T-helper 1 cell treated with Interleukin-12 subunit alpha and Interleukin-12 subunit beta and Interleukin-4 antibody, amounts not matched to agents 30 ng/mL and 1 ng/mL, for 36 hours (primary cell): ENCODE data around the gene GPR132. TPM values are rescaled to one million over a fixed set of nuclear protein-coding genes. Genes with fewer than 3 reads are reported as not detected.
"Not testable (repeated sequence)": the region's sequence is repeated elsewhere in the genome, so short reads cannot be mapped to it uniquely, and the experiment has no call there.

Experiments
- intact Hi-C: fragments of 100-400 bp; cut with micrococcal nuclease; formaldehyde crosslinking; loops from one replicate; pipeline ENCODE4 v1.15.1; 2024
- total RNA-seq: library from RNA; stranded (reverse); gene quantifications from 2 replicates; pipeline ENCODE4 v1.2.3, GENCODE V29; 2022

Gene GPR132
- total RNA-seq, 1 donor from 2014 or later, result 48.6 TPM

DNA sequence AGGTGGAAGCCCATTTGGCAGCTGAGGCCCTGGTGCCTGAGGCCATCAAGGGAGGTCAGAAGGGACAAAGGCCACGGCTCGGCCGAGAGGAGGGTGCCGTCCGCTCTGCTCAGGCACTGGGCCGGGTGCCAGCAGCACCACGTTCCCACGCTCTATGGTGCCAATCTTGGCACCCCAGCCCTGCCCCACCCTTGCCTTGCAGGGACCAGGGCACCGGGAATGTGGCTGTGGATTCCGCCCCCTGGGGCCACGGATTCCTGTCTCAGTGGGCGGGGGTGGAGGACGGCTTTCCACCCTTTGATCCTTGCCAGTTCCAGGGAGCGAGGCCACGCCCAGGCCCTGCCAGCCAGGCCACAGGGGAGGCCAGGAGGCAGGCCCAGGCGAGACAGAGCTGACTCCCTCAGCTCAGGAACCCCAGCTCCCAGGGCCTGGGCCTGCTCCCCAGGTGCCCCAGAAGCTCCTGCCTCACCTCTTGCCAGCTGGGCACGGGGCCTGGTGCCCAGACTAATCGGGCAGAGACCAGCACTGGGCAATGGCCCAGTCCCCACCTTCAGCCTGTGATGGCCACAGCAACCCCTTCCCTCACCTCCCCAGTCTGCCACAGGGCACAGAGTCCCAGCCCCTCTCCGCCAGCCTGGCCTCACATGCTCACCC, 26.4 kb upstream of the GPR132 start:
- intact Hi-C loops, result loop anchor here (5.0 kb wide), 2 partner anchors 106 to 436 kb away; partner anchors contain the start of gene TMEM121

DNA sequence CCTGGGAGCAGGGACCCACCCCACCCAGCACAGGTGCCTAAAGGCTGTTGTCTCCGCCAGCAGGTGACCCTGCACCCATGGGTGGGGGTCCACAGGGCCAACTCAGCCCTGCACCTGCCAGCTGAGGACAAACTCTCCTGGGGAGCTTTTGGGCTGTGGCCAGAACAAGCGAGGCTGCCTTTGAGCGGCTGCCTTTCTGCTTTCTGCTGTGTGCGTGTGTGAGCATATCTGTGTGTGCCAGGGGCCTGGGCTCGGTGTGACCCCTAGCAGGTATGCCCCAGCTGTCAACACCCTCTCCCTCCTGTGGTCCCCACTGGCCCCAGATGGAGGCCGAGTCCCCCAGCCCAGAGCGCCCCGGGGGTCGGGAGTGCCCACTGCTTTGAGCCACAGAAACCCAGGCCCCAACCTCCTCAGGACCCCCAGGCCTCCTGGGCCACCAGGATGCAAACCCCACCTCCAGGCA, 25.9 kb upstream of the GPR132 start:
- intact Hi-C loops, result loop anchor here (5.0 kb wide), 2 partner anchors 106 to 436 kb away; partner anchors contain the start of gene TMEM121

DNA sequence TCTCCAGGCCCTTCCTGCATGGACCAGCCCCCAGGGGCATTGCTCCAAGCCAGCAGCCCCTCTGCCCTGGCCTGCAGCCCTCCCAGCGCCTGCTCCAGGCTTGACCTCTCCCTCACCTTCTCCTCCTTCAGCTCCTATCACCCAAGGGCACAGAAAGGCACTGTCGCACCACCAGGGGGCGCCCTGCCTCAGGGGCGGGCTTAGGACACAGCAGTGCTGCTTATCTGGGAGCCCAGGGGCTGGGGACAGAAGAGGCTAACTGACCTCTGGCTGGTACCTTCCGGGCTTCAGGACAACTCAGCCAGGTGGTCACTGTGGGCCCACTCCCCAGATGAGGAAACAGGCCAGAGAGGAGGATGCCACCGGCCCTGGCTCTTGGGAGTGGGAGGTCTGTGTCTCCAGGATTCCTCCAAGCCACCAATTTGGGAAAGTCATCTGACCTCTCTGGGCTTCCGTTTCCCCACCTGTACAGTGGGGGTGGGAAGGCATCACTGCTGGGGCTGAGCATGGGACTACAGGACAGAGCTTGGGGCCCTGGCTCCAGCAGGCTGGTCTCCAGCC, 25.3 kb upstream of the GPR132 start:
- intact Hi-C loops, result loop anchor here (1.0 to 5.0 kb wide), 7 partner anchors 45 to 437 kb away; partner anchors contain the start of genes JAG2, NUDT14 and TMEM121

DNA sequence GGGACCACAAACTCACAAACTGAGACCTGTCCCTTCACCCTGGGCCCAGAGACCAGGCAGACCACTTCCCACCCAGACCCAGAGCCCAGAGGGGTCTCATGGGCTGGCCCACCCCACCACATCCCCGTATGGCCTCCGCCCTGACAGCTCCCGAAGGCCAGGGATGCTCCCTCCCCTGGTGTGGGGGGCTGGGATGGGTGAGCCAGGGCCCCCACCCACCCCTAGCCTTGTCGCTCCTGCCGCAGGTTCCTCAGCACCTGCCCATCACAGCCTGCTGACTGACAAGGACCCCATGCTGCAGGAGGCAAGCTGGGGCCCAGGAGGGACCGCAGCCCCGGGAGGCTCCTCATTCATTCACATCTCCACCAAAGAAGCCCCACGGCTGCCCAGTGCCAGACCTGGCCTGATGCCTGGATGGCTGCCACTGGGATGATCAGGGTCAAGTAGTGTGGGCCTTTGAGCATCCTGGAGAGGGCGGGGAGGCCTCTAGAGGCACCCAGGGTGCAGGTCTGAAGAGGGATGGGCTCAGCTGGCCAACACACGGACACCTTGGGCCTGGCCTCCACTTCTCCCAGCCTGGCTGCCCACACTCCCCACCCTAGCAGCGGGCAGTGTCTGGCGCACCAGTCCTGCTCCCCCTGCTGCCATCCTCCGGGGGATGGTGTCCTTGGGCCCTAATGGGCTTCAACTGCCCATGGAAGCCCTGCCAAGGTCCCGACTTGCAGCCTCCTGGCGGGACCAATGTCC, 24.7 kb upstream of the GPR132 start:
- intact Hi-C loops, result loop anchor here (1.0 to 5.0 kb wide), 7 partner anchors 45 to 437 kb away; partner anchors contain the start of genes JAG2, NUDT14 and TMEM121

DNA sequence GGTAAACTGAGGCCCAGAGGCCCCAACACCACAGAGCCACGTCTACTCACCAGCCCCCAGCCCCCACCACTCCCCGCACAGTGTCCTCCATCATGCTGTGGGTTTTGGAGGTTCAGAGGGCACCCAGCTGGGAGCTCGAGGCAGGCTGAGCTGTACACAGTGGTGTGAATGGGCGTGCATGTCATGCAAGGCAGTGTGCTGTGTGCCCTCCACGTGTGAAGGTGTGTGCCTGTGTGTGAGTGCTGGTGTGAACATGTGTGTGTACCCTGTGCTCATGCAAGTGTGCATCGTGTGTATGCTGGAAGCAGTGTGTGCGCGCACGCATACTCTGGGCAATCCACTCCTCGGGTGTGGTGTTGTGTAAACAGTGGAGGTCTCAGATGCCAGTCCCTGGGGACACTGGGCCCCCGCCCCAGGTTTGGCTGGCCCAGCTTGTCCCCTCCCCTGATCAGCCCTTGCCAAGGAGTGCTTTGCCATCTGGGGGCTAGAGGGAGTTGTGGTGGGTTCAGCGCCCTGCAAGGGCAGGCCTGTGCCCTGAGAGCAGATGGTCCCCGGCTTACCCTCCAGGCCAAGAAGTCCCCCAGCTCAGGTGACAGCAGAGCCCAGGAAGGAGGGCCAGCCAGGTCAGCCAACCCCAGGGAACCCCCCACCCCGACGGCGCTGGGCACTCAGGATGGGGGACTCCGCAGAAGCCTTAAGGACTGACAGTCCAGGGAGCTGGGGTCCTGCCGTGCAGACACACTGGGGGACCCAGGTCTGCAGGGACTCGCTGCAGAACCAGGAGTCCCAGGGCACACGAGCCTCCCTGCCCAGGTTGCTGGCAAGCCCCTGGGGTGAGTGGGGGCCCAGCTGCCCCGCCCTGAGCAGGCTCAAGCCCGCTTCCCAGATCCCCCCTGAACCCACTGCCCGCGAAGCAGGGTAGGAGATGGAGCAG, 23.8 kb upstream of the GPR132 start:
- intact Hi-C loops, result no loop called here

DNA sequence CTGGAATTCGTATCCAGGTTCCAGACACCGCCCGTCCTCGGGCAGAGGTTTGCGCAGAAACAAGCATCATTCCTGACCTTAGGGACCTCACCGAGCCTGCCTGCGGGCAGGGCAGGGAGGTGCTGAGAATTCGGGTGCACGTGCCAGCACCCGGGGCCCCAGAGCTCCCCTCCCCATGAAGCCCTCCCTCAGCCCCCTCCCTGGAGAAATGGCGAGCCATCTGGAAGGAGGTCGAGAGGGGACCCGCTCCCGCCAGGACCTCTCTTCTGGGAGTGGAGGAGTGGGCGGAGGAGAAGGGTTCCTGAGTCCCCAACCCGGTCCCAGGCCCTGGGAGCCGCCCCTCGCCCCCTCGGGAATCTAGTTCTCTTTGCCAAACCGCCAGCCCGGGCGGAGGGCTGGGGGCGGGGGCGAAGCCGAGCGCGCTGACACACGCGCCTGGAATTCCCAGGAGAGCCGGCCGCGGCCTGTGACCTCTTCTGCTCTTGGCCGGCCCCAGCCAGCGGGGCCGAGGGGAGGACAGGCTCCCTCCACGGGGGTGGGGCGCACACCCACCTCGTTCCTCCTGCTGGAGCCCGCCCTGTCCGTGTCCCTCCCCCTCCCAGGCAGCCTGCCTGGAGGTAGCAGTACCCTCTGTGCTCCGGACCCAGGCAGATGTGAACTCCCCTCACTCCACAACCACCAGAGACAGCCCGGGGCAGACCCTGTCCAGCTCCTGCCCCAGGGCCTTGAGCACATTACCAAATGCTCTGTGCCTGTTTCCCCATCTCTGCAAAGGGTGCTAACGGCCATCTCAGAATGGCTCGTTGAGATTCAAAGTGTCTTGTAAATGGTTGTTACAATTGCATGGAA, 23.0 kb upstream of the GPR132 start:
- intact Hi-C loops, result loop anchor here (1.0 to 2.0 kb wide), 2 partner anchors 23 to 67 kb away; partner anchors contain the start of genes CDCA4 and GPR132

DNA sequence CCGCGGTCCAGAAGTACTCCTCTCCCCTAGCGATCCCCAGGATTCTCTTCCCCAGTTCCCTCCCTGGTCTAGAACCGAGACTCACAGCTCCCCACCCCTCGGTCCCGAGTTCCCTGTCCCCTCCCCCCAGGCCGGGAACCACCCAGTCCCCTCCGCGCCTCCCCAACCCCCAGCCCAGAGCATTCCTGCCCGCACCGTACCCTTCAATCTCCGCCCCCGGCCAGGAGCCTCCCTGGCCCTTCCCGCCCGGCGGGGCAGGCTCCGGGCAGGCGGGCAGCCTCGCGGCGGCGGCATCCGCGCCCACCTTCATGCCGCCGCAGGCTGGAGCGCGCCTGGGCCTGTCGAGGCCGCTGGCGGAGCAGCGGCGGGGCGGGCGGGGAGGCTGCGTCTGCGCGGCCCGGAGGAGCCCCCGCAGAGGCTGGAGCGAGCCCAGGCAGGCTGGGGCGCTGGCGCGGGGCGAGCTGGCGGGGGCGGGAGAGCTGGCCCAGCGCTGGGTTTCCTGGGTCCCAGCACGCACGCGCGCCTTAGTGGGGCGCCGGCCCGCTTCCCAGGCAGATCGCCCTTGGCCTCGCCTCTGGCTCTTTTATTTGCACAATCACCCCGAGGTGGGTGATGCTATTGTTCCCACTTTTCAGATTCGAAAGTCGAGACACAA, 22.2 kb upstream of the GPR132 start:
- intact Hi-C loops, result loop anchor here (1.0 to 2.0 kb wide), 2 partner anchors 22 to 67 kb away; partner anchors contain the start of genes CDCA4 and GPR132

DNA sequence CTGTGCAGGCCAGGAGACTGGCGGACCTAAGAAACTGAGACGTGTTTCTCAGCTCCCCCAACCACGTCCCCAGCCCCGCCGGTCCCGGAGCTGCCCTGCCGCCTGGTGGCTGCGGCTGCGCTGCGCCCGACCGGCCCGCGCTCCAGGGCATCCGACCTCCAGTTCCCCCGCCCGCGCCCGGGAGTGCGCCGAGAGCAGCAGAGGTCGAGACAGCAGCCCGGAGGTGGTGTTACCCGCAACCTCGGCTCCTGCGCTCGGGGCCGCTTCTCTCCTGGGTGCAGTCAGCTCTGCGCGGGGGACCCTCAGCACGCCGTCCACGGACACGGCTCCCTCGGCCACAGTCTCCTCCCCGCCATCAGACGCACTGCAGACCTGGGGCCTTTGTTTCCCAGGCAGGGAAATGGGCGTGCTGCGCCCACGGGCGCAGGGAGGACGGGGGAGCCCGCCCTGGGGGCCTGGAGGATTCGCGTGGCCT, 21.6 kb upstream of the GPR132 start:
- intact Hi-C loops, result loop anchor here (1.0 to 2.0 kb wide), 4 partner anchors 22 to 111 kb away; partner anchors contain the start of genes CDCA4 and GPR132

DNA sequence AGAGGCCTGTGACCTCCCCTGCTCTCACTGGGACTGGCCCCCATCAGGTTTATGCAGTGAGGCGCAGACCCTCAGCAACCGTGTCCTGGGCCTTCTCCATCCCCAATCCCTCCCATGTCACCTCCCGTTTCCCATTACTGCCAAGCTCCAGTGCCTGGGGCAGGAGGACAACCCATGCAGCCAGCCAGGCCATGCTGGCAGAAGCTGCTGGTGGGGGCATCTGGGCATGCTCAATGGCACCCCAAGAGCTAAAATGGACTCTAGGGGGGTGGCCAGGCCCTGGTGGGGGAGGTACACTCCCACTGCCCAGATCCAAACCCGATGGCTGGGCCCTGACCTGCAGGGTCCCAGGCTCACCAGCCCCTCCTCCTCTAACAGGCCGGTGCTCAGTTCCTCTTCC, 20.5 kb upstream of the GPR132 start:
- intact Hi-C loops, result loop anchor here (1.0 to 2.0 kb wide), 3 partner anchors 40 to 109 kb away; partner anchors contain the start of gene CDCA4

DNA sequence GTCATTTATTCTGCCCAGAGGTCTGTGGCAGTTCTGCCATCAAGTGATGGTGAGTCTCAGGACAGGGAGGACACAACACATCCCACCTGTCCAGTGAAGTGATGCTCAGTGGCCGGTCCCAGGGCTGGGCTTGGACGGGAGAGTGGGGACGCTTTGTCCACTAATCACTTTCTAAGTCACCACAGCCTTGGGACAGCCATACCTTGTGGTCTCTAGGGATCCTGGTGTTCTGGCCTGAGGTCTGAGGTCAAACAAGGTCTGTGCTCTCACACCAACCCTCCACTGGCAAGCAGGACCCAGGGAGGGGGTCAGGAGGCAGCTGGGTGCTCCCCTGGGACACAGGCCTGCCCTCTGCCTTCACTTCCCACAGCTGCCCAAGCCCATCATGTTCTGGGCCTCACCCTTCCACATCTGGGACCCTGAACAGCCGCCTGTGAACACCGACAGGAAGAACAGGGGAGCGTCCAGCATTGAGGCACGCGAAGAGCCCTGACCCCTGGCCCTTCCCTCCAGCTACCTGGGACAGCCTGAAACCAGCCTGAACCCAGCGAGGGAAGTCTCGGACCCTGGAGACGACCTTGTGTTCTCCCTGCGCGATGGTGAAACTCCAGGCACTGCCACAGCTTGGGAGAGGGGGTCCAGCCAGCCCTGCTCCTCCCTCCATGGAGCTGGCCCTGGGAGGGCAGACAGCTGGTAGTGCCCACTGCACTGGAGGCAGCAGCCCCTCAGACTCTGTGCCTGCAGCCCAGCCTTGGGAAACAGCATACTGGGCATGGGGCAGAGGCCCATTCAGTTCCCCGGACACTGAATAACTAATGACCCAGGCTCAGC, 19.7 kb upstream of the GPR132 start:
- intact Hi-C loops, result no loop called here

DNA sequence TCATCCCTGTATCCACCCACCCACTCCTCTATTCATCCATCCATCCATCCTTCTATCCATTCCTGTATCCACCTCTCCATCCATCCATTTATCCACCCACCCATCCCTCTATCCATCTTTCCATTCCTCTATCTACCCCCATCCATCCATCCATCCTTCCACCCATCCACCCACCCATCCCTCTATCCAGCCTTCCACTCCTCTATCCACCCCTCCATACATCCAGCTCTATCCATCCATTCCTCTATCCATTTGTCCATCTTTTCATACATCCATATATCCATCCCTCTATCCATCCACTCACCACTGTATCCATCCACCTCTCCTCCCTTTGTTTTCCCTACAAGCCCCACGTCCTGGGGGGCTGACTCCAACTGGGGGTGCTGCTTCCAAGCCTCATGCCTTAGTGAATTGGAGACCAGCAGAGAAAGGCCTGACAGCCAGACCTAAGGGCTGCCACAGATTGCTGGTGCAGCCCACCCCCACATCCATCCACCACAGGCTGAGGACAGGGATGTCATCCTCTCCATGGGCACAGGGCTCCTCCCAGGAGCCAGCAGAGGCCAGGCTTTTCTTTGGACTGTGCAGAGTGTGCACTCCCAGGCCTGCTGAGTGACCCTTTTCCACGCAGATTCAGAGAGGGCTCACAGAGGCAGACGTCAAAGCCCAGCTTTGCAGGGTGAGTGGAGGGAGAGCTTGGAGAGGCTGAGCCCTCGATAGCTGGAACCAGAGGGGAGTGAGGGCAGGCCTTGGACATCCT, 18.9 kb upstream of the GPR132 start:
- intact Hi-C loops, result no loop called here

DNA sequence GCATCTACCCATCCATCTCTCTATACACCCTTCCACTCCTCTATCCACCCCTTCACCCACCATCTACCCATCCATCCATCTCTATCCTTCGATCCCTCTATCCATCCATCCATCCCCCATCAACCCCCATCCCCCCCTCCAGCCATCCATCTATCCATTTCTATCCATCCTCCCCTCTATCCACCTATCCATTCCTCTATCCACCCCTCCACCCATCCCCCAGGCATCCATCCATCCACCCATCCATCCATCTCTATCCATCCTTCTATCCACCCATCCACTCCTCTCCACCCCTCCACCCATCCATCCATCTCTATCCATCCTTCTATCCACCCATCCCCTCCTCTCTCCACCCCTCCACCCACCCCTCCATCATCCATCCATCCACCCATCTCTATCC, 17.5 kb upstream of the GPR132 start:
- intact Hi-C loops, result no loop called here

DNA sequence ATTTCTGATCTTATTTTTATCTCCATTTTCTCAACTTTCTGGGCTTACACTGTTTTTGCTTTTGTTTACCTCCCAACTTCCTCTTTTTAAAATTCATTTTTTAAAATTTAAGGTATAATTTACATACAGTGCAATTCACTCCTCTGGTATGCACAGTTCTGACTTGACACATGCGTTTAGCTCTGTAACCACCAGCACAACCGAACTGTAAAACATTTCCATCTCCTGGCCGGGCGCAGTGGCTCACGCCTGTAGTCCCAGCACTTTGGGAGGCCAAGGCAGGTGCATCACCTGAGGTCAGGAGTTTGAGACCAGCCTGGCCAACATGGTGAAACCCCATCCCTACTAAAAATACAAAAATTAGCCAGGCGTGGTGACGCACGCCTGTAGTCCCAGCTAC, 16.2 kb upstream of the GPR132 start:
- intact Hi-C loops, result not testable (repeated sequence)

DNA sequence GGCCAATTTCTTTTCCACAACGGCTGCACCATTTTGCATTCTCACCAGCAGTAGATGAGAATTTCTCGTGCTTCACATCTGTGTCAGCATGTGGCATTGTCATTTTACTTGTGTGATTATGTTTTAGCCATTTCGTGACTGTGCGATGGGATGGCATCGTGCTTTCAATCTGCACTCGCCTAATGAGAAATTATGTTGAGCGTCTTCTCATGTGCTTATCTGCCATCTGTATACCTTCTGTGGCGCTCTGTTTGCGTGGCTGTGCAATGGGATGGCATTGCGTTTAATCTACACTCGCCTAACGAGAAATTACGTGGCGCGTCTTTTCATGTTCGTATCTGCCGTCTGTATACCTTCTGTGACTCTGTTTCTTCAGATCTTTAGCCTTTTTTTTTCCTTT, 14.9 kb upstream of the GPR132 start:
- intact Hi-C loops, result no loop called here

DNA sequence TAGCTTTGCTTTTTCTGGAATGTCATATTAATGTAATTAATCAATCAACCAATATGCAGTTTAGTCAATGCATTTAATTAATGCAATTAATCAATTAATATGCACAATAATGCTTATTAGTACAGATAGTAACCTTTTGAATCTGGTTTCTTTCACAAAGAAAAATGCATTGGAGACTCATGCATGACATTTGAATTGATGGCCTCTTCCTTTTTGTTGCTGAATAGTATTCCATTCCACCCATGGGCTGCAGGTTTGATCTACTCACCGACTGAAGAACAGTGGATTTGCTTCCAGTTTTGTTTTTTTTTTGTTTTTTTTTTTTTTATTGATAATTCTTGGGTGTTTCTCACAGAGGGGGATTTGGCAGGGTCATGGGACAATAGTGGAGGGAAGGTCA, 13.1 kb upstream of the GPR132 start:
- intact Hi-C loops, result no loop called here

DNA sequence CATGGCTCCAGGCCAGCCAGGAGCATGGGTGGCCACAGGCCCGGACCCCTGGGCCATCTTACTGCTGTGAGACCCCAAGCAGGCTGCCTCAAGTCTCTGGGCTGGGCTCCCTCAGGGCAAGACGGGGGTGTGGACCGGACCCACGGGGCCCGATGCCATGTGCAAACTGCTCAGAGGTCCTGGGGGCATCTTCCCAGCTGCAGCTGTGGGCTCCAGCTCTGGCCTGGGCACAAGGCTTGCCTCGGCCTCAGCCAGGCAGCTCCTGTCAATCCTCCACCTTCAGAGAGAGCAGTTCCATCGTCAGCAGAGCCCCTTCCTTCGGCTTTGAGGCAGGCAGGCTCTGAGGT, 12.4 kb upstream of the GPR132 start:
- intact Hi-C loops, result no loop called here

DNA sequence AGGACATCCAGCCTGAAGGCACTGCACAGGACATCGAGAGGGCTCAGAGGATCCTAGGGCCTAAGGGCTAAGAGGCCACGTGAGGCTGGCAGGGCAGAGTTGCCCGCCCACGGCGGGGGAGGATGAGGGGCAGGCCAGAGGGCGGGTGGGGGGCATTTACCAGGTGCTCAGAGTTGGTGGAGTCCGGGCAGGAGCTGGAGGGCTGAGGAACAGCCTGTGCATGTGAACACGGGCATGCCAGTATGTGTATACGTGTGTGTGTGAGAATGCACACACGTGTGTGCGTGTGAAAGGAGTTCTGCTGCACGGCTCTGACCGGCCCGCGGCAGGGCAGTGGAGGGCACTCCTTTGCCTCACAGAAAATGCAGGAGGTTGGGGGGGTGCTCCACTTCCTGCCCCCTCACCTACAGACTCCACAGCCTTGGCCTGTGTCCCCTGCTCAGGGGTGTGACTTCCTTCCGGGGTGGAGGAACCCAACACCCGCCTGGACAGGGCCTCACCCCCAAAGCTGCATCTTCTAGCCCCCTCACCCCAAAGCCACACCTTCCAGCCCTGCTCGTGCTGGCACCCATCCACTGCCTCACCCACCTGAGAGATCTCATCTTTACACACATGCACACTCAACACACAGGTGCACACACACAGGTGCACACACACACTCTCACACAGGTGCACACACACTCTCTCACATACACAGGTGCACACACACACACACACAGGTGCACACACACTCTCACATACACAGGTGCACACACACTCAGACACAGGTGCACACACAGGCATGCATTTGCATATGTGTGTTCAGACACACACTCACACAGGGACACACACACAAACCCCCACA, 11.8 kb upstream of the GPR132 start:
- intact Hi-C loops, result no loop called here
